ENCODE data around the gene DAB1.

The DAB1 gene

GRCh38 chr1:57024855-57025254 is 399.0 kb downstream of the DAB1 start:
- H3K36me3 ChIP-seq (ENCODE audit: control insufficient read depth, low read length) = no peaks in the 10 kb centered on the region
- TF ChIP-seq EZH2phosphoT487 (IDR thresholded peaks at IDR 0.05; ENCODE audit: borderline replicate concordance, low read length) (no peak), CTCF (IDR thresholded peaks at IDR 0.05; ENCODE audit: low read depth, low read length, poor library complexity, severe bottlenecking) (no peak)
- no peaks in the 10 kb centered on the region for H4K20me1 ChIP-seq (ENCODE audit: control insufficient read depth, insufficient read depth, low read depth, low read length)
- no peaks in the 10 kb centered on the region for H3K79me2 ChIP-seq (ENCODE audit: control insufficient read depth, low read length)
- no peak overlapping the region for H3K4me2 ChIP-seq (ENCODE audit: low read length)
- no peaks in the 10 kb centered on the region for H3F3A ChIP-seq (ENCODE audit: control insufficient read depth, insufficient read depth)
- no peak overlapping the region for H3K4me3 ChIP-seq (ENCODE audit: low read length)
- no peaks in the 10 kb centered on the region for H3K4me1 ChIP-seq (ENCODE audit: control insufficient read depth, low read length)
- H3K9me2 ChIP-seq (replicated peaks; ENCODE audit: control insufficient read depth, low read length) = no peaks in the 10 kb centered on the region
- H3K27ac ChIP-seq (ENCODE audit: low read depth, low read length) = no peak overlapping the region
- no peaks in the 10 kb centered on the region for H3K9me3 ChIP-seq (ENCODE audit: control insufficient read depth, insufficient read depth, low read length)
- no peaks in the 10 kb centered on the region for H3K27me3 ChIP-seq (ENCODE audit: control insufficient read depth, low read length)

GRCh38 chr1:57024428-57024827 is 399.4 kb downstream of the DAB1 start:
- H3K4me1 ChIP-seq (ENCODE audit: control insufficient read depth, low read length) = no peaks in the 10 kb centered on the region
- H3F3A ChIP-seq (ENCODE audit: control insufficient read depth, insufficient read depth) = no peaks in the 10 kb centered on the region
- no peaks in the 10 kb centered on the region for H3K36me3 ChIP-seq (ENCODE audit: control insufficient read depth, low read length)
- H3K4me2 ChIP-seq (ENCODE audit: low read length) = no peak overlapping the region
- no peak overlapping the region for H3K4me3 ChIP-seq (ENCODE audit: low read length)
- TF ChIP-seq CTCF (IDR thresholded peaks at IDR 0.05; ENCODE audit: low read depth, low read length, poor library complexity, severe bottlenecking) (no peak), EZH2phosphoT487 (IDR thresholded peaks at IDR 0.05; ENCODE audit: borderline replicate concordance, low read length) (no peak)
- no peaks in the 10 kb centered on the region for H3K9me2 ChIP-seq (replicated peaks; ENCODE audit: control insufficient read depth, low read length)
- no peaks in the 10 kb centered on the region for H4K20me1 ChIP-seq (ENCODE audit: control insufficient read depth, insufficient read depth, low read depth, low read length)
- no peaks in the 10 kb centered on the region for H3K27me3 ChIP-seq (ENCODE audit: control insufficient read depth, low read length)
- H3K79me2 ChIP-seq (ENCODE audit: control insufficient read depth, low read length) = no peaks in the 10 kb centered on the region
- H3K9me3 ChIP-seq (ENCODE audit: control insufficient read depth, insufficient read depth, low read length) = no peaks in the 10 kb centered on the region
- H3K27ac ChIP-seq (ENCODE audit: low read depth, low read length) = no peak overlapping the region

GRCh38 chr1:57020216-57020615 is 403.6 kb downstream of the DAB1 start:
- no peaks in the 10 kb centered on the region for H3K9me3 ChIP-seq (ENCODE audit: control insufficient read depth, insufficient read depth, low read length)
- H3K27me3 ChIP-seq (ENCODE audit: control insufficient read depth, low read length) = no peaks in the 10 kb centered on the region
- no peak overlapping the region for H3K4me3 ChIP-seq (ENCODE audit: low read length)
- H3K4me2 ChIP-seq (ENCODE audit: low read length) = no peak overlapping the region
- no peaks in the 10 kb centered on the region for H4K20me1 ChIP-seq (ENCODE audit: control insufficient read depth, insufficient read depth, low read depth, low read length)
- H3K27ac ChIP-seq (ENCODE audit: low read depth, low read length) = no peak overlapping the region
- no peaks in the 10 kb centered on the region for H3K79me2 ChIP-seq (ENCODE audit: control insufficient read depth, low read length)
- H3K4me1 ChIP-seq (ENCODE audit: control insufficient read depth, low read length) = no peaks in the 10 kb centered on the region
- H3K36me3 ChIP-seq (ENCODE audit: control insufficient read depth, low read length) = no peaks in the 10 kb centered on the region
- no peaks in the 10 kb centered on the region for H3F3A ChIP-seq (ENCODE audit: control insufficient read depth, insufficient read depth)
- TF ChIP-seq CTCF (IDR thresholded peaks at IDR 0.05; ENCODE audit: low read depth, low read length, poor library complexity, severe bottlenecking) (no peak), EZH2phosphoT487 (IDR thresholded peaks at IDR 0.05; ENCODE audit: borderline replicate concordance, low read length) (no peak)
- H3K9me2 ChIP-seq (replicated peaks; ENCODE audit: control insufficient read depth, low read length) = no peaks in the 10 kb centered on the region

Measured in DOHH2 (cell line).